Left ventricle myocardium inferior (tissue), 1 donor: Measurements from ENCODE around the gene FNIP1. TPM values are rescaled to one million over a fixed set of nuclear protein-coding genes. Genes with fewer than 3 reads are reported as not detected.
A peak's percentile ranks its signal among the peaks of the same experiment; 100 is the strongest.

Source experiments
- DNase-seq: peaks from one replicate; pipeline ENCODE4 v3.0.0-alpha.2; 2020
- H3K27ac ChIP-seq: fragments of 200-600 bp; replicated peaks from 2 replicates; pipeline ENCODE4 v1.8.0; 2021
- H3K27me3 ChIP-seq: fragments of 200-600 bp; 2 replicates; pipeline ENCODE4 v1.8.0; 2021; ENCODE audit warnings: low read depth
- H3K36me3 ChIP-seq: fragments of 200-600 bp; 2 replicates; pipeline ENCODE4 v1.8.0; 2021
- H3K4me1 ChIP-seq: fragments of 200-600 bp; 2 replicates; pipeline ENCODE4 v1.8.0; 2021
- H3K4me3 ChIP-seq: fragments of 200-600 bp; 2 replicates; pipeline ENCODE4 v1.8.0; 2021; ENCODE audit warnings: mild to moderate bottlenecking, moderate library complexity
- H3K9me3 ChIP-seq: fragments of 200-600 bp; replicated peaks from 2 replicates; pipeline ENCODE4 v1.8.0; 2021
- CTCF ChIP-seq: fragments of 200-600 bp; IDR thresholded peaks from 2 replicates; pipeline ENCODE4 v1.8.0; 2021; ENCODE audit warnings: antibody characterized with exemption, mild to moderate bottlenecking, borderline replicate concordance
- intact Hi-C: fragments of 100-400 bp; cut with micrococcal nuclease; formaldehyde crosslinking; loops from one replicate; pipeline ENCODE4 v1.11.0; 2022
- total RNA-seq: library from RNA; stranded (reverse); fragmentation: NEBNext Ultra II Directional; extraction: Animal tissue kit (Norgen Biotek cat#: 25700); gene quantifications from one replicate; pipeline ENCODE4 v1.2.1, GENCODE V29; 2021
- donor health status: DM: no; HTN: yes; CAD: no; lungs with severe emphysema.

The FNIP1 gene
- total RNA-seq, 1 donor from 2014 or later: 30.6 TPM

- Histone ChIP-seq H3K9me3 (peaks cover 5% of the 10 kb centered on the region), H3K27me3 (no peaks in the 10 kb centered on the region), H3K4me1 (peaks cover 85% of the 10 kb centered on the region), H3K36me3 (no peaks in the 10 kb centered on the region), H3K4me3 (peak overlapping the region; percentile 38), H3K27ac (peak overlapping the region; percentile 73)
- no peak for DNase-seq
- TF ChIP-seq CTCF: no peak
- intact Hi-C loops: no loop called here
Measured at GRCh38 chr5:131758520-131758900, 38.3 kb downstream of the FNIP1 start.

GRCh38 chr5:131757830-131758519 is 38.8 kb downstream of the FNIP1 start:
- intact Hi-C loops: no loop called here
- peak overlapping the region; percentile 73 for H3K27ac ChIP-seq

GRCh38 chr5:131756942-131757341 is 39.9 kb downstream of the FNIP1 start:
- no peak overlapping the region for H3K4me3 ChIP-seq
- intact Hi-C loops: no loop called here
- peak overlapping the region; percentile 73 for H3K27ac ChIP-seq

More at GRCh38 chr5:131757830-131758519, 38.8 kb downstream of the FNIP1 start:
- peaks cover 91% of the 10 kb centered on the region for H3K4me1 ChIP-seq
- H3K36me3 ChIP-seq: no peaks in the 10 kb centered on the region
- H3K4me3 ChIP-seq: peak overlapping the region; percentile 38
- peaks cover 4% of the 10 kb centered on the region for H3K9me3 ChIP-seq
- H3K27me3 ChIP-seq: no peaks in the 10 kb centered on the region
- no peak for TF ChIP-seq CTCF
- DNase-seq: no peak

GRCh38 chr5:131754363-131754762 is 42.5 kb downstream of the FNIP1 start:
- Histone ChIP-seq H3K27me3 (no peaks in the 10 kb centered on the region), H3K9me3 (no peaks in the 10 kb centered on the region), H3K36me3 (no peaks in the 10 kb centered on the region), H3K4me1 (peaks cover 74% of the 10 kb centered on the region), H3K27ac (no peak overlapping the region), H3K4me3 (no peak overlapping the region)
- TF ChIP-seq CTCF: no peak
- no peak for DNase-seq
- intact Hi-C loops: no loop called here

More at GRCh38 chr5:131756942-131757341, 39.9 kb downstream of the FNIP1 start:
- H3K9me3 ChIP-seq: no peaks in the 10 kb centered on the region
- no peak for DNase-seq
- no peaks in the 10 kb centered on the region for H3K27me3 ChIP-seq
- no peak for TF ChIP-seq CTCF
- H3K36me3 ChIP-seq: no peaks in the 10 kb centered on the region
- H3K4me1 ChIP-seq: peaks cover 88% of the 10 kb centered on the region

GRCh38 chr5:131751506-131751905 is 45.3 kb downstream of the FNIP1 start:
- no peaks in the 10 kb centered on the region for H3K27me3 ChIP-seq
- no peak for DNase-seq
- peaks cover 65% of the 10 kb centered on the region for H3K4me1 ChIP-seq
- peaks cover 4% of the 10 kb centered on the region for H3K36me3 ChIP-seq
- H3K27ac ChIP-seq: no peak overlapping the region
- H3K9me3 ChIP-seq: no peaks in the 10 kb centered on the region
- H3K4me3 ChIP-seq: no peak overlapping the region
- no peak for TF ChIP-seq CTCF
- intact Hi-C loops: no loop called here
